Stomach (tissue), 4 donors: ENCODE measurements around the gene MAPK9.

Experiments used
- EP300 ChIP-seq: sonication (generic); formaldehyde crosslinking; IDR thresholded peaks from one replicate; pipeline ENCODE4 v1.6.1; 2017; ENCODE audit warnings: antibody characterized with exemption
- POLR2A ChIP-seq, 4 donors: fragments of 450-650 bp; IDR thresholded peaks; one replicate each; pipeline ENCODE4 v1.6.1; 2016; ENCODE audit warnings: antibody characterized with exemption in 4 of 4, control low read depth in 2 of 4, mild to moderate bottlenecking in 1 of 4, moderate library complexity in 1 of 4
- POLR2AphosphoS5 ChIP-seq, 3 donors: sonication (generic); formaldehyde crosslinking; IDR thresholded peaks; one replicate each; pipeline ENCODE4 v1.6.1; 2016; ENCODE audit warnings: antibody characterized with exemption in 3 of 3
- TF ChIP-seq, protein P1 (sequence below), 7 experiments: fragments of 450-650 bp in 4 of 7; fragments of 200-600 bp in 3 of 7; sonication (generic) in 3 of 7; IDR thresholded peaks; one replicate each; pipeline ENCODE4 v1.5.1; 2016 to 2019; ENCODE audit warnings: antibody characterized with exemption in 7 of 7, control low read depth in 2 of 7, mild to moderate bottlenecking in 1 of 7

DNA sequence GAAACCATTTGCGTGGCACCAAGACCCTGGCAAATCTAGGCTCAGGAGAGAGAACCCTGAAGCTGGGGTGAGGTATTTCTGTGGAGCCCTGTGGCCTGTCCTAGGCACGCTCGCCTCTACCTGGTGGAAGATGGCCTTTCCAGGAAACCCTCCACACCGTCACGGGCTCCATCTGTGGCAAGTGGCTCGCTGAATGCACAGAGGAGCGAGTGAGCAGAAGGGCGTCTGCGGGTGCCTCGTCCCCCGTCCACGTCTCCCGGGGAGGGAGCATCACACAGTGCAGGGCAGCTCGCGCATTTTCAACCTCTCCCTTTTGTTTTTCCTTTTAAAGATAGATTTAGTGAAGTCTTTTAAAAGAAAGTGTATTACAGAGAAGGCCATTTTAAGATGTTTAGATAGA lies 57.6 kb downstream of the MAPK9 start:
- TF ChIP-seq EP300 (no peak), POLR2A (IDR thresholded peaks at IDR 0.05) (no peak), POLR2AphosphoS5 (IDR thresholded peaks at IDR 0.05) (no peak)
- TF ChIP-seq, protein P1, sequence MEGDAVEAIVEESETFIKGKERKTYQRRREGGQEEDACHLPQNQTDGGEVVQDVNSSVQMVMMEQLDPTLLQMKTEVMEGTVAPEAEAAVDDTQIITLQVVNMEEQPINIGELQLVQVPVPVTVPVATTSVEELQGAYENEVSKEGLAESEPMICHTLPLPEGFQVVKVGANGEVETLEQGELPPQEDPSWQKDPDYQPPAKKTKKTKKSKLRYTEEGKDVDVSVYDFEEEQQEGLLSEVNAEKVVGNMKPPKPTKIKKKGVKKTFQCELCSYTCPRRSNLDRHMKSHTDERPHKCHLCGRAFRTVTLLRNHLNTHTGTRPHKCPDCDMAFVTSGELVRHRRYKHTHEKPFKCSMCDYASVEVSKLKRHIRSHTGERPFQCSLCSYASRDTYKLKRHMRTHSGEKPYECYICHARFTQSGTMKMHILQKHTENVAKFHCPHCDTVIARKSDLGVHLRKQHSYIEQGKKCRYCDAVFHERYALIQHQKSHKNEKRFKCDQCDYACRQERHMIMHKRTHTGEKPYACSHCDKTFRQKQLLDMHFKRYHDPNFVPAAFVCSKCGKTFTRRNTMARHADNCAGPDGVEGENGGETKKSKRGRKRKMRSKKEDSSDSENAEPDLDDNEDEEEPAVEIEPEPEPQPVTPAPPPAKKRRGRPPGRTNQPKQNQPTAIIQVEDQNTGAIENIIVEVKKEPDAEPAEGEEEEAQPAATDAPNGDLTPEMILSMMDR (IDR thresholded peaks at IDR 0.05), result no peak
